ENCODE data around the gene VASH1.

GRCh38 chr14:76820700-76821099 lies 59.4 kb downstream of the VASH1 start:
- TF ChIP-seq CTCF (conservative IDR thresholded peaks at IDR 0.05 in 1 of 2, IDR thresholded peaks at IDR 0.05 in 1 of 2; ENCODE audit: extremely low read depth in 1 of 2, insufficient read depth in 1 of 2, low read depth in 1 of 2, low read length in 2 of 2) (no peak), EZH2 (IDR thresholded peaks at IDR 0.05; ENCODE audit: borderline replicate concordance, low read length) (no peak)

All from mammary epithelial cell (primary cell).